Vagina (tissue), 2 donors: ENCODE data around the gene ERBB3.

ENCODE experiments used
- POLR2A ChIP-seq, 2 donors: fragments of 450-650 bp; IDR thresholded peaks; one replicate each; pipeline ENCODE4 v1.6.1; 2017; ENCODE audit warnings: antibody characterized with exemption in 2 of 2, mild to moderate bottlenecking in 2 of 2, moderate library complexity in 2 of 2
- POLR2AphosphoS5 ChIP-seq, 2 donors: sonication (generic); formaldehyde crosslinking; IDR thresholded peaks; one replicate each; pipeline ENCODE4 v1.9.0; 2017; ENCODE audit warnings: antibody characterized with exemption in 2 of 2, mild to moderate bottlenecking in 2 of 2, low read depth in 1 of 2; ENCODE audit not compliant: insufficient read depth in 1 of 2
- TF ChIP-seq, protein P1 (sequence below), 3 experiments: fragments of 450-650 bp in 2 of 3; fragments of 200-600 bp in 1 of 3; sonication (generic) in 1 of 3; IDR thresholded peaks; one replicate each; pipeline ENCODE4 v1.5.1; 2017 to 2019; ENCODE audit warnings: antibody characterized with exemption in 3 of 3, mild to moderate bottlenecking in 2 of 3, moderate library complexity in 2 of 3

DNA sequence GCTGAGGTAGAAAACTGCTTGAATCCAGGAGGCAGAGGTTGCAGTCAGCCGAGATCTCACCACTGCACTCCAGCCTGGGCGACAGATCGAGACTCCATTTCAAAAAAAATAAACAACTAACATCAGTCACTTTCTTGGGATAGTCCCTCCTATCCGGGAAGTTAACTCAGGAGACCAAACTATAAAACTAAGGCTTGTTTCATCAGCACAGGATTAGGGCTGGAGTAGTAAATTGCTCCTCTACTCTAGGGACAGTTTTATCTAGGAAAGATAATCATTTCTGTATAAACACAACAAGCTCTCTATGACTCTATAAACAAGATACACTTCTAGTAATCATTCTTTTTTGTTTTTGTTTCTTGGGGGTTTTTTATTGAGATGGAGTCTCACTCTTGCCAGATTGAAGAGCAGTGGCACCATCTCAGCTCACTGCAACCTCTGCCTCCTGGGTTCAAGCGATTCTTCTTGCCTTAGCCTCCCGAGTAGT lies 26.5 kb upstream of the ERBB3 start:
- TF ChIP-seq, protein P1, sequence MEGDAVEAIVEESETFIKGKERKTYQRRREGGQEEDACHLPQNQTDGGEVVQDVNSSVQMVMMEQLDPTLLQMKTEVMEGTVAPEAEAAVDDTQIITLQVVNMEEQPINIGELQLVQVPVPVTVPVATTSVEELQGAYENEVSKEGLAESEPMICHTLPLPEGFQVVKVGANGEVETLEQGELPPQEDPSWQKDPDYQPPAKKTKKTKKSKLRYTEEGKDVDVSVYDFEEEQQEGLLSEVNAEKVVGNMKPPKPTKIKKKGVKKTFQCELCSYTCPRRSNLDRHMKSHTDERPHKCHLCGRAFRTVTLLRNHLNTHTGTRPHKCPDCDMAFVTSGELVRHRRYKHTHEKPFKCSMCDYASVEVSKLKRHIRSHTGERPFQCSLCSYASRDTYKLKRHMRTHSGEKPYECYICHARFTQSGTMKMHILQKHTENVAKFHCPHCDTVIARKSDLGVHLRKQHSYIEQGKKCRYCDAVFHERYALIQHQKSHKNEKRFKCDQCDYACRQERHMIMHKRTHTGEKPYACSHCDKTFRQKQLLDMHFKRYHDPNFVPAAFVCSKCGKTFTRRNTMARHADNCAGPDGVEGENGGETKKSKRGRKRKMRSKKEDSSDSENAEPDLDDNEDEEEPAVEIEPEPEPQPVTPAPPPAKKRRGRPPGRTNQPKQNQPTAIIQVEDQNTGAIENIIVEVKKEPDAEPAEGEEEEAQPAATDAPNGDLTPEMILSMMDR (IDR thresholded peaks at IDR 0.05) = no peak
- TF ChIP-seq POLR2AphosphoS5 (IDR thresholded peaks at IDR 0.05; ENCODE audit: insufficient read depth in 1 of 2, low read depth in 1 of 2) (no peak), POLR2A (IDR thresholded peaks at IDR 0.05) (no peak)
